Activated CD4-positive, CD25-positive, alpha-beta regulatory T cell treated with anti-CD3 and anti-CD28 coated beads, Interleukin-2, amount 50 U/mL, for 24 hours (primary cell): ENCODE measurements around the gene GNG4.

Experiments
- ATAC-seq, 2 donors: fragments of 150-1000 bp; cut with Tn5 transposase; one replicate each; pipeline ENCODE4 v1.10.0; 2021; ENCODE audit warnings: mild to moderate bottlenecking in 1 of 2, moderate library complexity in 1 of 2

The GNG4 gene

DNA sequence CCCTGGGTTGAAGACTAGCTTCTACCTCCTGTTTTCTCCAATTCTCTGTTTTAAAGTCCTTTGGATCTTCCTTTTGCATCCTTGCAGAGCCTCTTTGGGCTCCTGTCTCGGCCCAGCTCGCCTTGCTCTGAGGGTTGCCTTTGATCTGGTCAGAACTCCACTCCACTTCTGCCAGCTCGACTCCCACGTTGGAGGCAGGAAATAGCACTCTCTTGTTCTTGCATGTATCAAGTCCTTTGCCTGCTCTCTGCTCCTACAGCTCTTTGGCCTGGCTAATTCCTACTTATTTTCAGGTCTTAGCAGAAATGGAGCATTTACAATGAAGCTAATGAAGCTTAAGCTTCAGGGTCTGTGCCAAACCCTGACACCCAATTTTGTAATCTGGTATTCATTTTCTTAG lies 124.3 kb downstream of the GNG4 start:
- no peak for ATAC-seq

DNA sequence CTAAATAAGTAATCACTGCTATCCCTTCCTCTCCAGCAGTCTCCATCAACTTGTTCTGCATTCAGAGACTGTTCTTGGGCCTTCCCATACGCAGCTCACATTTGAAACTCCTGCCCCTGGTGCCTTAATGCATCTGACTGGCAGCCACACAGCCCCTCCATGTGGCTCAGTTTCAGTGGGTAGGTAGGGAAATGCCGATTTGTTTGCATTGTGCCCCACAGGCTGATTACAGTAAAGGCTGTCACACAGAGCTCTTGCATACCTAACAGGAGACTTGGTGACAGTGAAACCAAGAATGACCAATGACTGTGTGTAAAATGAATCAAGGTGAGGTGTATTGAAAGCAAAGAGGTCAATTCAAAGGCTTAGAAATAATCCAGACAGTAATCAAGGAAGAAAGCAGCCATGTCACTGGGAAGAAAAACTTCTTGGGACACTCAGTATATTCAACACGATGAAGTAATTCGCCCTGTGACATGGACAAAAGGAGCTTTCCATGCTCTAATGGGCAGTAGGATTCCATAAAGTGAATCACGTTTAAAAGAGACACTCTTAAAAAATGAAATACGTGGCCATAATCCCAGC lies 132.6 kb downstream of the GNG4 start:
- ATAC-seq, result no peak

DNA sequence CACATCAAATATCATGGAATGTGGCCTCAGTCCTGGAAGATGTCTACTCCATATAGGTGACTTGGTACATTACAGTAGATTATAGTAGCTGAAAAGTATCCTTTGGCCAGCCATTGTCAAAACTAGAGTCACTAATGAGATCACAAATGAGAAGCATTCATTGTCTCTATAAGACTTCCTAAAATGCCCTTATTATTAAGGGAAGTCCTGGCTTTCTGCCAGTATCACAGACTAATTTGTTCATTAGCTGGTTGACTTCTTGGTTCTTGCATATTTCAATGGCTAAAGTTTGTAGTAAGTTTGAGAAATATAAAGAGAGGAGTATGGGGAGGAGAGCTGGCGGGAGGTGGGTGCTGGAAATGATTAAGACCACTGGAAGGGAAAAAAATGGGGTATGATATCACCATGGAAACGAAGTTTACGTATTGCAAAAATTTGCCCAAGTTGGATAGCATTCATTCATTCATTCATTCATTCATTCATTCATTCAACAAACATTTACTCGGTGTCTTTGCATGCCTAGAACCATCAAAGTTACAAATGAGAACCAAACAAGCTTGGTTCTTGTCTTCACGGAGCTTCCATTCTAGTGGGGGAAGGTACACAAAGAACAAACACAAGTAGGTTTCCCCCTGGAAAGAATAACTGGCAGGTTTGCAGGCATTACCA lies 133.6 kb downstream of the GNG4 start:
- ATAC-seq, result no peak

DNA sequence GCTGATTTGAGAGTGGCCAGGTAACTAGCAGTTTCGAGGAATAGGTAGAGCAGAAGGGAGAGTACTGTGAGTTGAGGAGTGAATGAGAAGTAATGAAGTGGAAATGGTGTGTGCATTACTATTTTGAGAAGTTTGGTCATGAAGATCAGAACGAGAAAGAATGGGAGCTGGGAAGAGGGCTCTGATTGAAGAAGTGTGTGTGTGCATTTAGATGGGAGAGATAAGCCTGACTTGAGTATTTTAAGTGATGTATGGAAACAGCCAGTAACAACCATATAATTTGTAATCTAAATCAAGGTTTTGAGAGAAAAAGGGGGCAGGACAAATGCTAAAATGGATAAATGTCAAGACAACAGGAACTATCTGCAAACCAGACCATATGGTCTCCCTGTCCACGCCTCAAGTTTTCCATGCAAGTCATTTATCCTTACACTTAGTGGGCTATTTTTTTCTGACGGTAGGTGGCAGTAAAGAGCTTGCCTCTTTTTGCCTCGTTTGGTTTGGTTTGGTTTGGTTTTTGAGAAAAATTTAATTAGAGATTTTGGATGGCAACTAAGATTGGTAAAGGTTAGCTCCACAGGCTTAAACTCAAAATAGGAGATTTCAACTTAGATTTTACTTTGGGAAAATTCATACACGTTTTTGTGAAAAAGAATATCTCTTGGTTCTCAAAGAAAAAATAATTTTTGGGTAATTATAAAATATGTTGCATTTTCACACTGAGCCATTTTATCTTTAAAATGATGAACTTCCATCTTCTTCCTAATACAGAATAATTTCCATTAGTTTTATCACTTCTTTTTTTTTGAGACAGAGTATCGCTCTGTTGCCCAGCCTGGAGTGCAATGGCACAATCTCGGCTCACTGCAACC lies 135.9 kb downstream of the GNG4 start:
- peak in 1 of 2 donors; percentile 36 for ATAC-seq

DNA sequence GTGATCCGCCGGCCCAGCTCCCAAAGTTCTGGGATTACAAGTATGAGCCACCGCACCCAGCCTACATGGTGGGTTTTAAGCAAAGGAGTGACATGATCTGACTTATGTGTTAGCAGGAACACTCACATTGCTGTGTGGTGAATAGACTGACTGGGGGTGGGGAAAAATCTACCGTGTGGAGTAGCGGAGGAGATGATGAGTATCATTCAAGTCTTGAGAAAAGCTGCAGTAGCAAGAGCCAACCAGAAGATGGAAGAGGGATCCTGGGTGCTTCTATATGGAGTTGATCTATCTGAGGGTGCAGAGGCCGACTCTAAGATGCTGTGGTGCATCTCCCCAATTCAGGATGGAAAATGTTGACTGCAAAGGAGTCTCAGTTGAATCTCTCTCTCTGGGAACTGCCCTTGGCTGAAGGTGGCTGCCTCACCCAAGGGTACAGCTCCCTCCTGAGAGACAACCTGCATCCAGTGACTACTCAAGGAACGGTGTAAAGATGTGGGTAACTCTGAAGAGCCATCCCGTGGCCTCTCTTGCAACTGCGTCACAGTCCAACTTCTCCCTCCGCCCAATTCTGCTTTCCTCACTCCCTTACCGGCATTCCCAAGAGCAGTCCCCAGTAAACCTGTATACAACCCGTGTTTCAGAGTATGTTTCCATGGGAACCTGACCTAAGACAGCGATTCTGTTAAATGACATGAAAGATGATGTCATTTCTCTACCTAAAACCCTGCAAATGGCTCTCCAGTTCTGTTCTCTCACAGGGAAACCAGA lies 137.9 kb downstream of the GNG4 start:
- ATAC-seq, result no peak

DNA sequence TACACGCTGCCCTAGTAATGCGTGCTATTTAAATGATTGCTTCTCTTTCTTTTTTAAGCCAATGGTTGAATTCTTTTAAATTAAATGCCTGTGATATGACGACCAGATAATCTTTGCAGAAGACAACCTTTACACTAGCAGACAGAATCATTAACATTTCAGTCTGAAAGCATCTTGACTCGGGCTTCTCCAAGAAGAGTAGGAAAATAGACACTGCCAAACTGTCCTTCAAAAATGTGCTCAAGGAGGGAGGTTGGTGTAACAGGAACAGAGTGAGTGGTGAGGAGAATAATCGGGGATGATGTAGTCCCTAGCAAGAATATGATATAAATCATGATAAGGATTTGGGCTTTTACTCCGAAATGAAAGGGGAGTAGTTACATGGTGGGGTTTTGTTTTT lies 138.8 kb downstream of the GNG4 start:
- no peak for ATAC-seq

DNA sequence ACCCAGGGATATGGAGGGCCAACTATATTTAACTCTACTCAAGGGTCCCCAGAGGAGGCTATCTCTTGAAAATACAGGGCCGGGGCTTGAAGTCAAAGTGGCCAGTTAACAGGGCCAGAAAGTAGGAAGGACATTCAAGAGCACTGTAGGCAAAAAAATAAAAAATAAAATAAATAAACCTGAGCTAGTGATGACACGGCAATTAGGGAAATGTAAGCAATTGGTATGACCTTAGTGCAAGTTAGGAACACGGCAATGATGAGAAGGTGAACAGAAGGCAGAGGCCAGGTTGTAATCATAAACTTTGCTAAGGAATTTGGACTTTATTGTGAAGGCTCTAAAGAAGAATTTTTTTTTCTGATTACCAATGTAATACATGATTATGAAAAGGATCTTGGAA lies 142.0 kb downstream of the GNG4 start:
- ATAC-seq, result no peak

DNA sequence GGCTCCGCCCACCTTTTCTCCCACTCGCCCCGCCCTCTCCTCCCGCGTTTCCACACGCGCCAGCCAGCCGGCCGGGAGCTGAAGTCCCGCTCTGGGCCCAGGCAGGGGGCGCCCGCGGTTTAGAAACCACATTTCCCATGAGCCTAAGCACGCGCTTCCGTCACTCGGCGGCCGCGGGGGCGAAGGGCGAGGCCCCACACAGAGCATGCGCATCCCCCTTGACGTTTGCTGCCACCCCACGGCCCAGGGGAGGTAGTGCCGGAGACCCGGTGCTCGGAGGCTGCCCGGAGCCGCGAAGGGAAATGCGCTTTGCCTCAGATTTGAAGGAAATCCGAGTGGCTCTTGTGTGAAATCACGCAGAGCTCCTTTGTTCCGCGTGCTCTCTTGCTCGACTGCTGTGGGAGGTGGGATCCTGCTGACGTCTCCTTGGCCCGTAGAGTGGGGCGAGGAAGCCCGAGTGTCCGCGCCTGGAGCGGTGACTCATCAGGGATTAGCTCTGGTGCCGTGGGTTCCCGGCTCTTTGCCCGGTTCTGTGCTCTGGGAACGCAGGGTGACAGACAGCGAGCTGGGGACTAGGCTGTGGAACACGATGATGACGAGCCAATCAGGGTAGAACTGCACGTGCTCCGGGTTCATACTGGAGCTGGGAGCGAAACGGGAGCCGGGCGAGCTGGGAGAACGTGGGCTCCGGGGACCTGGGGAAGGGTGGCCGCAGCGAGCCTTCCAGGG lies 144.9 kb downstream of the GNG4 start:
- ATAC-seq, result peak; percentile 84 to 86

DNA sequence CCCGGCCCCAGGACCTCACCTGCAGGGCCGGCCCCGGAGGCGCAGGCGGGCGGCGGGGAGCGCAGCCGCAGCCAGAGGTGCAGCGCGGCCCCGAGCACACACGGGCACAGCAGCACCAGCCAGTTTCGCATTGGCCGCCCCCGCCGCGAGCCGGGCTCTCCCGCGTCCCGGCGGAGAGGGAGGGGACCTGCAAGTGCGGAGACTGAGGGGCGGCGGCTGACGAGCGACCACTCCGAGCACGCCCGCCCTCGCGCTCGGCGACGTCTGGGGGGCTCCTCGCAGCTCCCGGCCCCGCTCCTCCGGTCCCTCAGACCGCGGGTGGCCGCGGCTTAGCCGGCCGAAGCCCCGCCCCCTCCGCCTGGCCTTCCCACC lies 145.5 kb downstream of the GNG4 start, which contains the start of gene B3GALNT2:
B3GALNT2 (minus strand) TSS at position 331 of the 372 bp plus-strand sequence; CDS start at position 131, 200 bp downstream.
- peak; percentile 62 to 64 for ATAC-seq

DNA sequence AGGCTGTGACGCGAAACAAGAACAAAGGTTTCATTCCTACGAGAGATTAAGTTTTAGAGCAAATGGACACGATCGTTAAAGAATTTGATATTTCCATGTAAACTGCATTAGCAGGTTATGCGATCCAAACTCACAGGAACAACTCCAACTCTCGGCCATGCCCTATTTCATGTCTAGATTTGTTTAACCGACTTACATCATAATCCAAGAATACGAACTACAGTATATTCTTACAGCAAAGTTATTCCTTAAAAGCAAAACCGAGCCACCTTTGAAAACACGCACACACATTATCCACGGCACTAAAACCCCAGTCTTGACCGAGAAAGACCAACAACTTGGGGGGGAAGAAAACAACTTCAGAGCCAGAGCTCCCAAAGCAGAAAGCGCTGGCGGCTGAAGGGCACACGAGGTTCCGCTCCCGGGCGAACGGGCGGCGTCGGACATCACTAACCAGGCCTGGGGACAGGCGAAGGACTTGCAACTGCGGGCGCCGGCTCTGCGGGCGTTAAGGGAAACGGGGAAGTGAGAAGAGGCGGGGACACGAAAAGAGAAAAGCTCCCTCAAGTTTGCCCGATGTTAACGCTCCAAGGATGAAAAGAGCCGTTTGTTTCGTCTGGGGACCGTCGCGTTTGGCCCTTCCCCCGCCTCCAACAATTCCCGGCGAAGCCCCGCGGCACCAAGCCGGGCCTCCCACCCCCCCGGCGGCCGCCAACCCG lies 146.0 kb downstream of the GNG4 start:
- ATAC-seq, result no peak

DNA sequence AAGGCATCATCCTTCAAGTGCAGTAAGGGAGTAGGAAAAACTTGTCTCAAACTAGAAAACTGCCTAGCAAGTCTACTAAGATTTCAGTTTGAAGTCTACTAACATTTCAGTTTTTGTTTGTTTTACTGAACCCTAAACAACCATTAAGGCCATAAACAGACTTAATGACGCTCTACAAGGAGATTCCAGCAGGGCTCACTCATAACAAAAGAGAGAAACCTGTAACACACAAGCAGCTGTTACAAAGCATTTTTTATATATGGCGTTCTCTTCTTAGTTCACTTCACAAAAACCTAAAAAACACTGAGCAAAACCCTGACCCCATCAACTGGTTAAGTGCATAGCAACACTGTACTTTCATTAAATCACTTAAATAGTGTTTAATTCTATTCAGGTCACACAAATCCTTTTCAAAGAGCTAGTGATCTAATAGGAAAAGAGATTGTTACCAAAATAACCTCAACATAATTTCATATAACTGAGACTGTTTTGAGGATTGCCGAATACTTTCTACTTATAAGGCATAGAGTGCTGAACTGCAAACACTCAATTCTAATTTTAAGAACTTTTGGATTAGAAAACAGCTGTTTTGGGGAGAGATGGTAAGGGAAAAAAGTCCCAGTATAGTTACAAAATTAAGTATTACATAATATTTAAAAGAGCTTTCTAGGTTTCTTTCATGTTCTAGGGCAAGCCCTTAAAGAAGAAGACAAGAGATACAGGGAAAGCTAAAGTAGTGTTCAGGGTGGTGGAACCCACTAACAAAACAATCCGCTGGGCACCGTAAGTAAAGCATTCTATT lies 146.8 kb downstream of the GNG4 start:
- ATAC-seq, result no peak

DNA sequence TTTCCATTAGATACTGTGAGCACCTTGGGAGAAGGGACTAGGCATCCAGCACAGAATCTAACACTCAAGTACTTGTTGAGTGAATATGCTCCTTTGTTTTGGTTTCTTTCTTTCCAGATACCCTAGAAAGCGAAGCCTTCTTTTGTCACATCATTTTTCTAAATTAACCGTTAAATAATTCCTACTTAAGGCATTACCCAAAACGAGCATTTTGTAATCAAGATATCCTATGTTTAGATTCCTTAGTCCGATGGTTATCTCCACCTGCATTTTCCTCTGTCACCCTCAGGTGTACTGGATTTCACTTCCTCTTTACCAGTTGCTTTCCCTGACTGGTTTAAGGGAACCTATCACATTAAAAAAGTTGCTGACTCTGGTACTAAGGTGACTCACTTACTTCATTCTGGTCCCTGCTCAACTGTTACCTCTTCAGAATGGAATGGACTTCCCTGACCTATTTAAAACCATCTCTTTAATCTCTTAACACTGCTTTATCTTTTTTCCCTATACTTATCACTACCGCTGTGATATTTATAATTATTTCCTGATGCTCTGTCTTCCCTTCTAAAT lies 148.5 kb downstream of the GNG4 start:
- ATAC-seq, result no peak
